Kidney (tissue), 14 donors: ENCODE measurements around the gene DST. TPM values are rescaled to one million over a fixed set of nuclear protein-coding genes. Genes with fewer than 3 reads are reported as not detected.

Experiments used
- DNase-seq, 5 donors: peaks; one replicate each; pipeline ENCODE4 v3.0.0-alpha.2; 2013 to 2020
- FAIRE-seq: peaks from 2 replicates; lab custom pipeline; 2012; peaks lifted over from hg19 to GRCh38; lab: Jason Lieb, UNC
- H3K27ac ChIP-seq, 2 donors: one replicate each; pipeline ENCODE4 v1.7.0; 2013; ENCODE audit warnings: low read depth in 2 of 2, low read length in 2 of 2, inconsistent platforms in 1 of 2
- H3K27me3 ChIP-seq: one replicate; pipeline ENCODE4 v1.7.1; 2013; ENCODE audit warnings: low read length, inconsistent platforms; ENCODE audit not compliant: control insufficient read depth, insufficient read depth
- H3K36me3 ChIP-seq, 3 donors: one replicate each; pipeline versions ENCODE4 v1.7.0 to v1.7.1; 2013; ENCODE audit warnings: low read length in 3 of 3, control low read depth in 1 of 3, inconsistent platforms in 1 of 3; ENCODE audit not compliant: insufficient read depth in 3 of 3, control insufficient read depth in 2 of 3
- H3K4me1 ChIP-seq, 3 donors: one replicate each; pipeline versions ENCODE4 v1.7.0 to v1.7.1; 2013; ENCODE audit warnings: low read length in 3 of 3, inconsistent platforms in 1 of 3, low read depth in 1 of 3; ENCODE audit not compliant: control insufficient read depth in 2 of 3, insufficient read depth in 2 of 3
- H3K4me3 ChIP-seq, 3 donors: one replicate each; pipeline versions ENCODE4 v1.7.0 to v1.8.1; 2013; ENCODE audit warnings: low read length in 3 of 3, control low read depth in 1 of 3, inconsistent platforms in 1 of 3
- H3K9ac ChIP-seq, 3 donors: one replicate each; pipeline versions ENCODE4 v1.7.0 to v1.7.1; 2013; ENCODE audit warnings: low read length in 3 of 3, control low read depth in 1 of 3, inconsistent platforms in 1 of 3
- H3K9me3 ChIP-seq, 3 donors: one replicate each; pipeline versions ENCODE4 v1.7.0 to v1.7.1; 2013; ENCODE audit warnings: low read length in 3 of 3, control low read depth in 1 of 3, inconsistent platforms in 1 of 3; ENCODE audit not compliant: control insufficient read depth in 2 of 3, insufficient read depth in 1 of 3
- intact Hi-C: fragments of 100-400 bp; cut with DNase I; formaldehyde crosslinking; loops from one replicate; pipeline ENCODE4 v1.11.1; 2022
- polyA plus RNA-seq: library from polyadenylated mRNA; stranded (reverse); fragments of 350-450 nt; fragmentation: Illumina TruSeq; extraction: RNeasy Lipid Tissue Mini Kit (QIAGEN cat#74804); gene quantifications from one replicate; pipeline ENCODE4 v1.2.3, GENCODE V29; 2014; ENCODE audit warnings: low read depth, low replicate concordance; ENCODE audit not compliant: insufficient read depth
- total RNA-seq: library from RNA; stranded (reverse); fragmentation: NEBNext Ultra II Directional; extraction: Animal tissue kit (Norgen Biotek cat#: 25700); gene quantifications from one replicate; pipeline ENCODE4 v1.2.1, GENCODE V29; 2021
- TF ChIP-seq, protein P1 (sequence below): IDR thresholded peaks from 3 replicates; pipeline ENCODE4 v1.5.1; 2012; ENCODE audit warnings: mild to moderate bottlenecking, moderate library complexity, borderline replicate concordance; ENCODE audit not compliant: insufficient read depth; ENCODE audit errors: extremely low read depth
- donor health status: control.
- donor health status: control.
- donor health status: control.
- donor health status: control.
- donor health status: control.
- donor health status: DM: yes; HTN: yes; CAD: no.
- donor health status: Normal renal cell carcinoma (clear cell type).

DST gene
- total and polyA plus RNA-seq, 2 donors from 2014 or later: 68.2 to 259 TPM

DNA sequence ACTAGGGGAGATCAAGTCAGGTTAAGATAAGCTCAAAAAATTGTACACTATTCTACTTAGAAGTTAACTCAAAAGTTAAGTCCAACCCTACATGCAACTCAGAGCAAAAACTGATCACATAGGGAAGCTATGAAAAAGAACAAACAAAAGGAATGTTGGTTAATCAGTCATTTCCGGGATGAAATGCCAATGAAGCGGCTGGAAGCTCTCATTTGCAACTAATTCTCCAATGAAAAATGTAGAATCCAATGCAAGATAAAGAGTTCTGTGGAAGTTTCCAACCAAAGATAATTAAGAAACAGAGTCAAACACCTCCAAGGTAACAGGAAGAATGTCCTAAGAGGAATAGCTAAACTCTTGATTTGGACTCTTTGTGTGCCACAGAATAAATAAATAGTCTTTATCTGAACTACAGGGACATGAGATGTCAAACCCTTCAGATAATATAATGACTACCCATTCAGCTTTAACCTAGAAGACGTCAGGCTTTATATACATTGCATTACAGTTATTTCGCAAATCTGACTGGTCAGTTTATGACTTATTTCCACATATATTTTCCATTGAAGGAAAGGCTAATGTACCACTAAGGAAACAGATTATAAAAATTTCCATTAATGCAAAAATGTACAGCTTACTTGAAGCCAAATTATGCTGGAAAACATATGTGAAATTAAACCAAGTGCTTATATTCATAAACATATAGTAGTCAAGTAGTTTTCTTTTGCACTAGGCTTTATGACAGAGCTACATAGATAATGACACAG, 48.0 kb upstream of the DST start:
- DNase-seq (no peak), FAIRE-seq (no peak)
- TF ChIP-seq, protein P1, sequence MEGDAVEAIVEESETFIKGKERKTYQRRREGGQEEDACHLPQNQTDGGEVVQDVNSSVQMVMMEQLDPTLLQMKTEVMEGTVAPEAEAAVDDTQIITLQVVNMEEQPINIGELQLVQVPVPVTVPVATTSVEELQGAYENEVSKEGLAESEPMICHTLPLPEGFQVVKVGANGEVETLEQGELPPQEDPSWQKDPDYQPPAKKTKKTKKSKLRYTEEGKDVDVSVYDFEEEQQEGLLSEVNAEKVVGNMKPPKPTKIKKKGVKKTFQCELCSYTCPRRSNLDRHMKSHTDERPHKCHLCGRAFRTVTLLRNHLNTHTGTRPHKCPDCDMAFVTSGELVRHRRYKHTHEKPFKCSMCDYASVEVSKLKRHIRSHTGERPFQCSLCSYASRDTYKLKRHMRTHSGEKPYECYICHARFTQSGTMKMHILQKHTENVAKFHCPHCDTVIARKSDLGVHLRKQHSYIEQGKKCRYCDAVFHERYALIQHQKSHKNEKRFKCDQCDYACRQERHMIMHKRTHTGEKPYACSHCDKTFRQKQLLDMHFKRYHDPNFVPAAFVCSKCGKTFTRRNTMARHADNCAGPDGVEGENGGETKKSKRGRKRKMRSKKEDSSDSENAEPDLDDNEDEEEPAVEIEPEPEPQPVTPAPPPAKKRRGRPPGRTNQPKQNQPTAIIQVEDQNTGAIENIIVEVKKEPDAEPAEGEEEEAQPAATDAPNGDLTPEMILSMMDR: no peak
- Histone ChIP-seq H3K36me3 (no peaks in the 10 kb centered on the region), H3K9ac (no peak overlapping the region), H3K4me3 (peak overlapping the region in 2 of 3 donors; percentile 53 to 60), H3K27me3 (no peaks in the 10 kb centered on the region), H3K9me3 (no peaks in the 10 kb centered on the region), H3K27ac (peak overlapping the region; percentile 8 to 50), H3K4me1 (peaks cover 0 to 3% (median 0%) of the 10 kb centered on the region in 3 donors)
- intact Hi-C loops: loop anchor here (10.0 kb wide), 1 partner anchor 56 kb away; no protein-coding TSS in a partner anchor

- Histone ChIP-seq H3K9me3 (no peaks in the 10 kb centered on the region), H3K36me3 (no peaks in the 10 kb centered on the region), H3K27me3 (no peaks in the 10 kb centered on the region), H3K9ac (no peak overlapping the region), H3K4me1 (peaks cover 0 to 3% (median 0%) of the 10 kb centered on the region in 3 donors), H3K27ac (no peak overlapping the region), H3K4me3 (peak overlapping the region in 2 of 3 donors; percentile 53 to 60)
- DNase-seq (no peak), FAIRE-seq (no peak)
- intact Hi-C loops: loop anchor here (10.0 kb wide), 1 partner anchor 55 kb away; no protein-coding TSS in a partner anchor
- TF ChIP-seq, protein P1: no peak
Observed at GRCh38 chr6:56689663-56690062, 47.0 kb upstream of the DST start.

- Histone ChIP-seq H3K36me3 (no peaks in the 10 kb centered on the region), H3K27me3 (no peaks in the 10 kb centered on the region), H3K27ac (no peak overlapping the region), H3K9me3 (no peaks in the 10 kb centered on the region), H3K4me3 (peak overlapping the region in 2 of 3 donors; percentile 16 to 53), H3K4me1 (peaks cover 0 to 3% (median 0%) of the 10 kb centered on the region in 3 donors), H3K9ac (no peak overlapping the region)
- TF ChIP-seq, protein P1: no peak
- DNase-seq (no peak), FAIRE-seq (no peak)
- intact Hi-C loops: no loop called here
Observed at GRCh38 chr6:56689114-56689513, 46.4 kb upstream of the DST start.
